ENCODE data around the gene USF1.
"Not testable (repeated sequence)": the region's sequence is repeated elsewhere in the genome, so short reads cannot be mapped to it uniquely, and the experiment has no call there.

The USF1 gene

DNA sequence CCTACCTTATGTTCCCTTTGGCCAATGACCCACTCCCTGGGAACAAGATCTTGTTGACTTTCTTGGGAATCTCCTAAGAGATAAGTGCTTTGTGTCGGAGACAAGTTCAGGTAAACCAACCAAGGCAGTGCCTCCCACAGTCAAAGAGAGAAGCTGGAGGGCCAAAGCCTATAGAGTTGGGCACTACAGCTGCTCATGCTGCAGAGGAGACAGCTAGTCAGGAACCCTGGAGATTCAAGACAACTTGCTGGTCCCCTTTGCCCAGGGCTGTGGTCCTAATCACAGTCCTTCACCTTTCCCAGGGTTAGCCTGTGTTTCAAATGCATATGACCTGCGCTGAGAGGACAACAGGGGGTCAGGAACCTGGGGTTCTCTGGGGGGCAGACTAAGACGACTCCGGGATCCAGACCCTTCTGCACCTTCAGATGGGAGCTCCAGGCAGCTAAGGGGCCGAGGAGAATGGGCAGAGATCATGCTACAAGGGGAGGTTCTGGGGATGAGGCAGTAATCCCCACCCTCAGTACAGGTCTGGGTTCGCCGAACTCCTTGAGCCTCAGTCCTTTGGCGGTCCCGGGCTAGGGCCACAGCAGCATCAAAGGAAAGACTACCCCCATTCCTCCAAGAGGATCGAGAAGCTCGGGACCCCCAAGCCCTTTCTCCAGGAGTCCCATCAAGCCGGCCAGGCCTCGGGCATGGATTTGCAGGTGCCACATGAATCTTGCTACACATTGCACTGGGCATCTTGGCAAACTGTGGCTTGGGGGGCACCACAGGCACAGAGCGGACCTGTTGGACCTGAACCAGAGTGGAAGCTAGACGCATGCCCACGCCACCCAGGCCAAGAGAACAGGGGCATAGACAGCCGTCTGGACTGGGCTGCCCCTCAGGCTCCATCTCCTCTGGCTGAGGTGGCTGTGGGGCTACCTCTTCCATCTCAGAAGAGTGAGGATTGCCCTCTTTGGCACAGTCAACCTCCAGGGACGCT, 2.0 kb upstream of the USF1 start:
- no peak for DNase-seq (ENCODE audit: low read depth in 2 of 2)

DNA sequence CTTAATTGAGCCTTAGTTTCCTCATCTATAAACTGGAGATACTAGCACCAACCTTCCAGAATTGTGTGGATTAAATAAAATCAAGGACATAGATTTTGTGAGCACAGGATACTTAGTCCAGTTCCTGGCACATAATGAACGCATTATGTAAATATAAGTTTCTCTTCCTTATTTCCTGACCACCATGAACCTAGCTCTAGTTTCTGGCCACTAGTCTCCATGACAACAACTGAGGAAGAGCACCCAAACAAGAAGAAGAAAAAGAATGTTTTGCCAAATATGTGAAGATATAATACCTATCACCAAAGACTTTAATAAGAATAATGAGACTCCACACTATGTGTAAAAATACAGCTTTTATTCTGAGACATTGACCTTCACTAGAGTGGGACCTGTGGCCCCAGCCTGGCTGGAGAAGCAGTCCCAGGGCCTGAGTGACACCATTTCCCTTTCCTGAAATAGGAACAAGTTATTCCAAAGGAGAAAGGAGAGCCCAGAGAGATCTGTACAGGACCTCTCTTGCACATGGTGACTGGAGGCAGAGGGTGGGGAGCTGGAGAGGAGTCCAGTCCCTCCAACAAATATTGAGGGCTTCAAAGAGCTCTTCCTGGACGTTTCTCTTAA, 940 bp upstream of the USF1 start:
- DNase-seq (ENCODE audit: low read depth in 2 of 2), result no peak

DNA sequence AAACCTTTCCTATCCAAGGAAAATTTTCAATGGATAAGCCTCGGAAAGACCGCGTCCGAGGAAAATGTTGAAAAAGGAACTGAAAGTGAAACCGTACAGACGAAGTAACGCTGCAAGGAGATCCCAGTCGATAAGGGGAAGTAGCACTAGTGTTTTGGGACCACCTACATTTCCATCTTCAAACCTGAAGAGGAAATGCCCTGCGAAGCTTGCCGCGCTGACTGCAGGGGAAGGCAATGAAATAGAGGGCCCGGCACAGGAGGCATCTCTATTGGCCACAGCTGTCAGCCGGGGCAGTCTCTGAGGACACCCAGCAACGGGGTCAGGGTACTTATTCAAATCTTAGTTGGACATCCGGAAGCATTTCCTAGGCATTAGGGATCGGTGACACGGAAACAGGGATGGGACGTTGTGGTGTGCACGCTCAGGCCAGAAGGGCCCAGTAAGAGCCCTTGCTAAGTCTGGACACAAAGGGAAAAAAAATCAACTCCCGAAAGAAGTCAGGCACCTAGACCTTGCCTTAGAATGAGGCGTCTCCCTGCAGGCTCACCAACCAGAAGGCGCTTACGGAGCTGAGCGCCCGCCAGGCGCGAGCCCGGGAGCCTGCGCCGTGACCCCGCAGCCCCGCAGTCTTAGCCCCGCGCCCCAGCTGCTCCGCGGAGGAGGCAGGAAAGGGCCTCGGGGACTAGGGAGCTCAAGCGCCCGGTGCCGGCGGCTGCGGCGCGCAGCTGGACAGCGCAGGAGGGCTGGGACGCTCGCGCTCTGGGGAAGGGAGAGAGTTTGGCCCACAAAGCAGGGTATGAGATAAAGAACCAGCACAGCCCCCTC, 655 bp downstream of the USF1 start:
- DNase-seq (ENCODE audit: low read depth in 2 of 2), result peak in 1 of 2 donors; percentile 31

DNA sequence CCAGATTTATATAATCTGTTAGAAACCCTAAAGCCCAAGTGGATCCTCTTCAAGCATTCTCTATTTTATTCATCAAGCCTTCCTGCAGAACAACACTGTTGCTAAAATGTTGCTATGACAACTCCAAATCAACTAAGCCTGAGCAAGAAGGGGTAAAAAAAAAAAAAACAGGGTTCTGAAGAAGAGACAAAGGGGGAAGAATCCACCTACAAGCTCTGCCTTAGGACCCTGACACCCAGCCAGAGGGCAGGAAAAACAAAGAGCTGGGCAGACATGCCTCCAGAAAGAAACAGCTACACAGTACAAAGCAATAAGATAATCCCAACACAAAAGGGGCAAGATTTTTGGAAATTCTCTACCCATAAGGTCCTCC, 1.3 kb downstream of the USF1 start:
- no peak for DNase-seq (ENCODE audit: low read depth in 2 of 2)

DNA sequence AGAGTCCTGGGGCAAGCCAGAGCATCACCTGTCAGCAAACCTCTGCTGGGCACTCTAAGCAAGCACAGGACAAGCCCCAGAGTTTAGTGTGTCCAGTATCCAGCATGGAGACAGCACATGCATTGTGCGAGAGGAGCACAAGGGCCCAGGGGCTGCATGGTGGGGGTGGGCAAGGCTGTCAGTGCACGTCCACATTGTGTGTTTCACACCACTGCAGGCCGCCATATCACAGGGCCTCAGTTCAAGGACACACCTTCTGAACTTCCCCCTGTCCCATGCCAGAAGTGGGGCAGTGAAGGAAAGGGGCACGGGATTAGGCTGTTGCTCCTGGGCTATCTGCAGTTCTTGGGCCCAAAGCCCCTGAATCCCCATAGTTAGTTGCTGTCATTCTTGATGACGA, 6.2 kb downstream of the USF1 start:
- DNase-seq (ENCODE audit: low read depth in 2 of 2), result no peak

DNA sequence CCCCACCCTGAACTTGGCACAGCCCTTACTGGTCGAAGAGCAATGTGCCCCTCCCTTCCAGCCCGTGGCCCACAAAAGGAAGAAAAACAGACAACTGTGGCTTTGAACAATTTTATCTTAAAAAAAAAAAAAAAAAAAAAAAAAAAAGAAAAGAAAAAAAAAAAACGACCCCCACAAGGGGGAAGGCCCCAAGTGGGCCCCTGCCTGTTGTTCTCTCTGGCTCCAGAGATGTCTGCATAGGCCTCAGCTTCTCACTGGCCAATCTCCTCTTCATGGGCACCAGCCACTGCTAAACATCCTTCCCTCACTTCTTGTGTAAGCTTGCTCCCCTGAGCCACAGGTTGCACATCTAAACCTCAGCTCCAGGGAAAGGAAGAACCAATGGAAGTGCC, 6.6 kb downstream of the USF1 start:
- DNase-seq (ENCODE audit: low read depth in 2 of 2), result no peak

DNA sequence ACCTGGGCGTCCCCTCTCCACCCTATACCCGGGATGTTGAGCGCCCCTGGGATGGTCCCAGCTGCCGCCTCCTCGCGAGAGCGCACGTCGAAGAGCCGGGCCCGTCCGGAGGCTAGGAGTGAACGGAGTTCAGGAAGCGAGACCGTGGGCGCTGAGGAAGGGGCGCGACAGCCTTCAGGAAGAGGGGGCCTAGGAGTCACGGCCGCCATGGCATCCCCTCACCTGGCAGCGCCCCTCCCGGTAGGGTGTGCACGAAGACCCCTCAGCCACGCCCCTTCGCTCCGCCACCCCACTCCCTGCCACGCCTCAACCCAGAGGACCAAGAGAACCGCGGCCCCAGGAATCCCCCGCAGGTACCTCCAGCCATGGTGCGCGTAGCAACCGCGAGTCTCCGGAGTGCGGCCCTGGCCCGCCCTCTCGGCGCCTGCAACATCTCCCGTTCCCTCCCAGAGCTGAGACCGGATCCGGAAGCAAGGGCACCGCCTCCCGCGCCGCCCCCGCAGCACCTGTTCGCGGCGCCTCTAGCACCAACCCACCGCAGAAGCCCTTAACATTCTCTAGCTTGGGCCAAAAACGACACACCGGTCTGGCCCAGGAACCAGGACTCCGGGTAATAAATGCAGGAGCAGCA, 7.1 kb downstream of the USF1 start, which contains the start of gene TSTD1:
TSTD1 (minus strand) TSS at position 442 of the 631 bp plus-strand sequence; CDS start at position 367, 75 bp downstream.
- peak; percentile 68 to 71 for DNase-seq (ENCODE audit: low read depth in 2 of 2)

DNA sequence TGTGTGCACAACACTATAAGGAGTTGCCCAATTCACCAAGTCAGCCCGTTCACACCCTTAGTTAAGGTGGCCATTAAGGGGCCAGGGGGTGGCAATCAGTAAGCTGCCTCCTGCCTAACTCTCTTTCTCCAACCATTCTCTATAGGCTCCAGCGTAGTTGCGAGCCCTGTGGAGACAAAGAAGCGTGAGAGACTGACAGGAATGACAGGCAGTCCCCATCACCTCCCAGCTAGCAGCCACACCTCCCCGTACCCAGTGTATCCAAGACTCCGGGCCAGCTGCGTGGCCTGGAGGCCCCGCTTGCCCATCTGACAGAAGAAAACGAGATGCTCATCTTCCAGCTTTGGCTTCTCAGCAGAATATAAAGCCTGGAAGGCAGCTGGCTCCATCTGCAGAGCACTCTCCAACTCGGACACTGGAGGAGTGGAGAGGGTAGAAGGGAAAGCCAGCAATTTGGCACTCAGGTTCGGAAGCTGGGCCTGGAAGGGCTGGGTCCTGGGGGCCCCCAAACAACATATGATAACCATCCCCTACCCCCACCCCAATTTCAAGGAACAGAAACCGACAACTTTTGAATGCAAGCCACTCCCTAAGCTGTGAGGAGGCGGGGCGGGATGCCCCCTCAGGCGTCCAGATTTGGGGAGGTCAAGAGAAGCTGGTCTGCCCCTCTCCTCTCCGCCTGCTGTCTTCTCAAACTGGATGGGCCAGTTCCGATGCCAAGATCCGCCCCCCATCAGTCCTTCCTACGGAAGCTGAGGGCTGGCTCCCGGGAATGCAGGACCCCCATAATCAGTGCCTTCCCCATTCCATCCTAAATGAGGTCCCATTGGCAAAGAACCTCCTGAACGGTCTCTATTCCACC, 7.9 kb downstream of the USF1 start:
- DNase-seq (ENCODE audit: low read depth in 2 of 2), result no peak

DNA sequence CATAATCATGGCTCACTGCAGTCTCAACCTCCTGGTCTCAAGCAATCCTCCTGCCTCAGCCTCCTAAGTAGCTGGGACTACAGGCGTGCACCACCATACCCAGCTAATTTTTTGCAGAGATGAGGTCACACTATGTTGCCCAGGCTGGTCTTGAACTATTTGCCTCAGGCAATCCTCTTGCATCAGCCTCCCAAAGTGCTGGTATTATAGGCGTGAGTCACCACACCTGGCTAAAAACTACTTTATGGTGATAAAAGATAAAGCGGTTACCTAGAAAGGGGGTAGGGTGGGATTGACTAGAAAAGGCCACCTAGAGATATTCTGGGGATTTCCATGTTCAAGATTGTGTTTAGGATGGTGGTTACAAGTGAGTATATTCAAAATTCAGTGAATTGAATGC, 12.0 kb downstream of the USF1 start:
- no peak for DNase-seq (ENCODE audit: low read depth in 2 of 2)

DNA sequence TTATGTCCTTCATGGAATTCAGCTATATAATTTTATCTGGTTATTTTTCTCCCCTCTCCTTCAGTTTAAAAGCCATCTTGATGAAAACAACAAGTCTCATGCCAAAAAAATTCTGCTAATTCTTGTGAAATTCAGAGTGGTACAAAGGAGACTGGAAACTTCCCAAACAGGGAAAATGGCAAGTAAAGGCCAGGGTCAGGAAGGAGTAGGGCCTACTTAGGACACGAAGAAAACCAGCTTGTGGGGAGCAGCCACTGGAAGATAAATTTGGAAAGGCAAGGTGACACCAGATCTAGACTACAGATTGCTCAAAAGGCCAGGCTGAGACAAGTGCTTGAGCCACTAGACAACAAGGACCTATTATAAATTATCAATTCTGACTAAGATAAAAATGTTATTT, 13.4 kb downstream of the USF1 start:
- DNase-seq (ENCODE audit: low read depth in 2 of 2), result no peak

DNA sequence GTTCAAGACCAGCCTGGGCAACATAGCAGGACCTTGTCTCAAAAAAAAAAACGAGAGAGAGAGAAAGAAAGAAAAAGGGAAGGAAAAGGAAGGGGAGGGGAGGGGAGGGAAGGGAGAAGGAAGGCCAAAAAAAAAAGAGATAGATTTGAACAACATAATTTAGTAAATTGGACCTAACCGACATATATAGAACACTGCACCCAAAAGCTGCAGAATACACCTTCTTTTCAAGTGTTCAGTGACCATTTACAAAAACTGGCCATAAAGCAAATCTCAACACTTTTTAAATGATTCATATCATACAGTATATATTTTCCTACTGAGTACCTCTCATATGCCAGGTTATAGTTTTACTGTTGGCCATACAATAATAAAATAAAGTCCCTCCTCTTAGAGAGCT, 13.9 kb downstream of the USF1 start:
- DNase-seq (ENCODE audit: low read depth in 2 of 2), result no peak

DNA sequence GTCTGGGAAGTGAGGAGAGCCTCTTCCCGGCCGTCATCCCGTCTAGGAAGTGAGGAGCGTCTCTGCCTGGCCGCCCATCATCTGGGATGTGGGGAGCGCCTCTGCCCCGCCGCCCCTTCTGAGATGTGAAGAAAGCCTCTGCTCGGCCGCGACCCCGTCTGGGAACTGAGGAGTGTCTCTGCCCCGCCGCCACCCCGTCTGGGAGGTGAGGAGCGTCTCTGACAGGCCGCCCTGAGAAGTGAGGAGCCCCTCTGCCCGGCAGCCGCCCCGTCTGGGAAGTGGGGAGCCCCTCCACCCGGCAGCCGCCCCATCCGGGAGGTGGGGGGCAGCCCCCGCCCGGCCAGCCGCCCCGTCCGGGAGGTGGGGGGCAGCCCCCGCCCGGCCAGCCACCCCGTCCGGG, 16.3 kb downstream of the USF1 start:
- DNase-seq (ENCODE audit: low read depth in 2 of 2), result not testable (repeated sequence)

DNA sequence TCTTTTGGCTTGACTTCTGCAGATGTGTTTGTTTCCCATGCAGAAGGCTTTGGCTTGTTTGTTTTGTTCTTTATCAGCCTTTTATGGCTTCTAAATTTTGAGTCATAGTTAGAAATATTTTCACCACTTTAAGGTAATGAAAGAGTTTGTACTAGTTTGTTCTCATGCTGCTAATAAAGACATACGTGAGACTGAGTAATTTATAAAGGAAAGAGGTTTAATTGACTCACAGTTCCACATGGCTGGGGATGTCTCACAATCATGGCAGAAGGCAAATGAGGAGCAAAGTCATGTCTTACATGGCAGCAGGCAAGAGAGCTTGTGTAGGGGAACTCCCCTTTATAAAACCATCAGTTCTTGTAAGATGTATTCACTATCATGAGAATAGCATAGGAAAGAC, 18.8 kb downstream of the USF1 start:
- not testable (repeated sequence) for DNase-seq (ENCODE audit: low read depth in 2 of 2)

DNA sequence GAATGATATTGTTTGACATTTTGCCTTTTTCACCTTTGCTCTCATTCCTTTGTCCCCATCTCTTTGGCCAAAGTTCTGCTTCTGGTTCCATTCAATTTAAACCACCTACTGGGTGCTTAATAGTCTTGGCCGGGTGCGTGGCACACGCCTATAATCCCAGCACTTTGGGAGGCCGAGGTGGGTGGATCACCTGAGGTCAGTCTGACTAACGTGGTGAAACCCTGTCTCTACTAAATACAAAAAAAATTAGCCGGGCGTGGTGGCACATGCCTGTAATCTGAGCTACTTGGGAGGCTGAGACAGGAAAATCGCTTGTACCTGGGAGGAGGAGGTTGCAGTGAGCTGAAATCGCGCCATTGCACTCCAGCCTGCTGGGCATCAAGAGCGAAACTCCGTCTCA, 23.3 kb downstream of the USF1 start:
- not testable (repeated sequence) for DNase-seq (ENCODE audit: low read depth in 2 of 2)

DNA sequence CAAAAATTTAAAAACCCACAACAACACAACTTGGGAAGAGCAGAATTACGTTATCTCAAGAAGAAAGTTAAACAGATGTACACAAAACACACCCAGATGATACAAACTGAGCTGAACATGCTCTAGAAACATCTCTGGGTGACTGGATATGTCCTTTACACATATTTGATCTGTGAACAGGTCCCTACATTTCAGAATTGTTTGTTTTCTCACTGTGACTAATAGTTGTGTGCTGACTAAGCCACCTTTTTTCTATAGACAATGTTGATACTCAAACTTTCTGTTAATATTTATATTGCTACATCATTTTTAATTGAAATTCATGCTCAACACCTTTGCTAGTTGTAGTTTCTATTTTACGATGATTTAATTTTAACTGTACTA, 23.8 kb downstream of the USF1 start:
- no peak for DNase-seq (ENCODE audit: low read depth in 2 of 2)

DNA sequence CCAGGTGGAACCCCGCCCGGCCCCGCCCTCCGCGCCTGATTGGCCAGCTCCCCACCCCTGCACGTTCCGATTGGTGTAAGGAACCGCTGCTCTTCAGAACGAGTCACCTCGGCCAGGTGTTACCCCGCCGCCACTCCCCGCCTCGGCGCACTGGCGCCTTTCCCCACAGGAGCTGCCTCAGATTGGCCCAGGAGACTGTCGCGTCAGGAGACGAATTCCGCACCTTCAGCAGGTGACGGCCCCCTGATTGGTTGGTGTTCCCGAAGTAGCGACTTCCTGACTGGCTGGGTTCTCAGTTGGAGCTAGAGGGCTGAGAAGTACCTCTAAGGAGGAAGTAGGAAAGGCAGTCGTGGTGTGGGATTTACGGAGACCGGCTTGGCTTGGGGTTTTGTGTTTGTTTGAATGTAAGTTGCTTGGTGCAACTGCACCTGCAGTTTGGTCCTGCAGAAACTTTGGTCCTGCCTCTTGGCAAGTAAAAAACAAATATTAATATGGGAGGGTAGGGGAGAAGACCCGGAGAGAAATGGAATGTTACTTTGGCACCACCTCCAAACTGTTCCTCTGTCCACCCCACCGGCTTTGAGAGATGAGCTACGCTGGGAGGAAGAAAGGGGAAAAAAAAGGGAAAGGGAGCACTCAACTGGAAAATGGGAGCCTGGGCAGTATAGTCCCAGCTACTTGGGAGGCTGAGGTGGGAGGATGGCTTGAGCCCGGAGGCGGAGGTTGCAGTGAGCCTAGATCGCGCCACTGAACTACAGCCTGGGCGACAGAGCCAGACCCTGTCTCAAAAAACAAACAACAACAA, 24.4 kb downstream of the USF1 start:
- DNase-seq (ENCODE audit: low read depth in 2 of 2), result peak; percentile 71 to 72

DNA sequence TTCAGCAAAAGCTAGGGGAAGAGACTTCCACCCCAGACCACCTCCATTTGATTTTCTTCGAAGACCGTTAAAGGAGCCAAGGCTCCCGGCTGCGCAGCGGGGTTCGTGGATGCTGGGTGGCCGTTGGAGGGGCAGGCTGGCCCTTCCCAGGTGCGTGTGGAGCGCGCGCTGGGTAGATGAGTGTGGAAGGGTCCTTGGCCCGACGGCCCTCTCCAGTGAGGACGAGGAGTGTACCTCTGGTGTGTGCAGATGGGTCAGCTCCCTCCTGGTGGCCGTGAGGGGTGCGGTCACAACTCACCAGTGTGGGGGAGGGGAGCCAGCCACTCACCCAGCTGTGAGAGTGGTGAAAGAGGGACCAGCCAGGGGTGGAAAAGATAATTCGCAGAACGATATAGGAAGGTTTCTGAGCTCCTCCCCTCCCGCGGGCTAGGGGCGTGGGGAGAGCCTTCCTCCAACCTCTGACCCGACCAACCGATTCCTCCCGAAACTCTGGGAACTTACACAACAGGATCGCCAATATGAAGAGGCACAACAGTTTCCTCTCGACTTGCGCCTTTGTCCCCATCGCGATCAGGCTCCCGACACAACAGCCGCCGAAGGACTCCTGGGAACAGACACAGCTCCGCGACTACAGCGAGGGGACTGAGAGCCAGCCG, 25.1 kb downstream of the USF1 start, which contains the start of gene F11R:
F11R (minus strand) TSS at position 644 of the 656 bp plus-strand sequence; CDS start at position 565, 79 bp downstream.
- DNase-seq (ENCODE audit: low read depth in 2 of 2), result no peak

DNA sequence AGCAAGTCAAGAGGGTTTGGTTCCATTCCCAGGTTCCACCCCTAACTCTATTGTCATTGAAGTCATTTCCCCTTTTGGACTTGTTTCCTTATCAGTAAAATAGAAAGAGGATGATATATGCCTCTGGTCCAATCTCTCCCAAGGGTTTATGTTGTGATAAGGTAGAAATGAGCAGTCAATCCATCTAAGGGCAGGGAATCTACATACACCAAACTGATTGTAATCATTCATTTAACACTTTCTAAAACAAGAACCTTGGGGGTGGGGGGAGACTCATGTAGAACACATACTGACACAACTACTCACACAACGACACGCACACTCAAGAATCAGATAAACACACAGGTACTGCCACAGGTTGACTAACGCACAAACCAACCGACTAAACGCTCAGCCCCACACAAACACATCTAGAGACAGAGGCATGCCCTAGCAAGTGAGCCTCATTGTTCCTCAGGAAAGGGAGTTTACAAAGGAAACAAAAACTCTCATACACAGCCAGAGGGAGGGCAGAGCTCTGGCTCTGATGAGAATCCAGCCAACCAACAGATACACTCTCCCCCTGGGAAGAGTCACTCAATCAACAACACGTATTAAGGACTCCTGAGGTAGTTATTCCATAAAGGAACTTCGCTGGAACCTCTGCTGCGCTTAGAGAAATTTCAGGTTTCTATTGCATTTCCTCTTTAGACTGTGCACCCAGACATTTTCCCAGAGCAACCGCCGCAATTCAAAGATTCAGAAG, 25.9 kb downstream of the USF1 start:
- no peak for DNase-seq (ENCODE audit: low read depth in 2 of 2)
